ENCODE data around the gene RBM15.

RBM15 gene
- 74.1 to 198 (median 89.7) reads per million in 9 experiments for total RNA-seq

- Mint-ChIP-seq H3K27ac (no peak within 1 kb of the TSS), H3K36me3 (ENCODE audit: insufficient read depth) (peaks cover 31% of the 10 kb centered on the region), H3K4me1 (ENCODE audit: low read depth in 2 of 2) (peaks cover 40 to 44% of the 10 kb centered on the region in 2 donors), H3K9me3 (no peaks in the 10 kb centered on the region), H3K4me3 (no peak within 1 kb of the TSS), H3K27me3 (no peaks in the 10 kb centered on the region)
- peak; percentile 67 for ATAC-seq (replicated peaks)
- DNase-seq: peak; percentile 96 to 97 (median 96)
These were observed at the start of gene RBM15 for GRCh38 chr1:110338886-110339406. Gene RBM15, plus strand, starts transcription at chr1:110339377. Its CDS starts 29 bp downstream, at chr1:110339406.

DNA sequence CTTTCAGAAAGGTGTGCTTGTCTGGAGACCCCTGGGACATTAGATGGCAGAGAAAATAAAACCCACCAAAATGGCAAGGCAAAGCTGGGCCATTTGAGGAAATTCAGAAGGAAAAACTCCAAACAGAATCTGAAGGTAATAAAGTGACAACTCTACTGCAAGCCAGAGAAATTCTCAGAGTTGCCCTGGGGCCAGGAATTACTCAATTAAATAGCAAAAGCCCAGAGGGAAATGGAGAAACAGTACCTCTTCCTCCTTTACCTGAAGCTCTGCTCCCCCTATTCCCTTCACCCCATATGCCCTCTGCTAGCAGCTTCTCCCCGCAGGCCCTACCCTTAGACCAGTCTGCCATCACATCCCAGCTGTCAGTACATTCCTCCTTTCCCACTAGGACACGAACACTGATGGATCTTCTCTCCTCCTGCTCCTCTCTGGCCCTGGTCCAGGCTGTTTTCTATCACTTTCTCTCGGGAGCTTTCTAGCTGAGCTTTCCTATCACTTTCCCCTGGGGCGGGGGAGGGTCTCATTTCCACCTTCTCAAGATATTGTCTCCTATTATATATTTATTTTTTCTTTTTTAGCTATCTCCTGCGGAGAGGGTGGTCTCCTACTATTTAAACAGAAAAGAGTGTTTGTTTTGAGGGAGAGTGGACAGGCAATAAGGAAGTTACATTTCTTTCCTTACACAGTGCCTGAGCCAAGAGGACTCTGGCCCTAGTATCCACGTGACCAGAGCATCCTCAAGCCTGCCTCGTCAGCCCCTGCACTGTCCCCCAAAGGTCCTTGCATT is 47.7 kb upstream of the RBM15 start:
- H3K9me3 Mint-ChIP-seq: no peaks in the 10 kb centered on the region
- ATAC-seq (replicated peaks) (no peak), DNase-seq (no peak)
- H3K27ac Mint-ChIP-seq: no peak overlapping the region
- no peaks in the 10 kb centered on the region for H3K36me3 Mint-ChIP-seq (ENCODE audit: insufficient read depth)
- no peak overlapping the region for H3K4me3 Mint-ChIP-seq
- H3K4me1 Mint-ChIP-seq (ENCODE audit: low read depth in 2 of 2): no peaks in the 10 kb centered on the region
- H3K27me3 Mint-ChIP-seq: no peaks in the 10 kb centered on the region

GRCh38 chr1:110292031-110292741 is 47.0 kb upstream of the RBM15 start:
- no peaks in the 10 kb centered on the region for H3K36me3 Mint-ChIP-seq (ENCODE audit: insufficient read depth)
- no peak overlapping the region for H3K4me3 Mint-ChIP-seq
- DNase-seq: no peak
- no peak overlapping the region for H3K27ac Mint-ChIP-seq
- ATAC-seq (replicated peaks): no peak
- H3K27me3 Mint-ChIP-seq: peaks cover 0 to 4% of the 10 kb centered on the region in 2 donors
- no peaks in the 10 kb centered on the region for H3K4me1 Mint-ChIP-seq (ENCODE audit: low read depth in 2 of 2)
- no peaks in the 10 kb centered on the region for H3K9me3 Mint-ChIP-seq

- no peak for DNase-seq
These were observed 45.5 kb upstream of the RBM15 start for GRCh38 chr1:110293601-110294104.

GRCh38 chr1:110294308-110294707 is 44.9 kb upstream of the RBM15 start:
- H3K27me3 Mint-ChIP-seq: peaks cover 0 to 9% of the 10 kb centered on the region in 2 donors
- H3K9me3 Mint-ChIP-seq: no peaks in the 10 kb centered on the region
- no peak overlapping the region for H3K27ac Mint-ChIP-seq
- DNase-seq: no peak
- ATAC-seq (replicated peaks): no peak
- H3K4me1 Mint-ChIP-seq (ENCODE audit: low read depth in 2 of 2): no peaks in the 10 kb centered on the region
- no peak overlapping the region for H3K4me3 Mint-ChIP-seq
- no peaks in the 10 kb centered on the region for H3K36me3 Mint-ChIP-seq (ENCODE audit: insufficient read depth)

More at GRCh38 chr1:110293601-110294104, 45.5 kb upstream of the RBM15 start:
- peaks cover 0 to 8% of the 10 kb centered on the region in 2 donors for H3K27me3 Mint-ChIP-seq
- no peak overlapping the region for H3K4me3 Mint-ChIP-seq
- no peaks in the 10 kb centered on the region for H3K4me1 Mint-ChIP-seq (ENCODE audit: low read depth in 2 of 2)
- no peaks in the 10 kb centered on the region for H3K9me3 Mint-ChIP-seq
- H3K27ac Mint-ChIP-seq: no peak overlapping the region
- ATAC-seq (replicated peaks): no peak
- no peaks in the 10 kb centered on the region for H3K36me3 Mint-ChIP-seq (ENCODE audit: insufficient read depth)

GRCh38 chr1:110298991-110299390 is 40.2 kb upstream of the RBM15 start:
- Mint-ChIP-seq H3K9me3 (no peaks in the 10 kb centered on the region), H3K4me3 (no peak overlapping the region), H3K4me1 (ENCODE audit: low read depth in 2 of 2) (no peaks in the 10 kb centered on the region), H3K27me3 (peaks cover 5 to 35% of the 10 kb centered on the region in 2 donors), H3K36me3 (ENCODE audit: insufficient read depth) (peaks cover 4% of the 10 kb centered on the region), H3K27ac (no peak overlapping the region)
- ATAC-seq (replicated peaks) (no peak), DNase-seq (no peak)

- ATAC-seq (replicated peaks): no peak
- H3K4me3 Mint-ChIP-seq: no peak overlapping the region
These were observed 38.6 kb upstream of the RBM15 start for GRCh38 chr1:110300412-110301085.

GRCh38 chr1:110302836-110303235 is 36.3 kb upstream of the RBM15 start:
- Mint-ChIP-seq H3K27ac (no peak overlapping the region), H3K9me3 (no peaks in the 10 kb centered on the region), H3K27me3 (peaks cover 11 to 28% of the 10 kb centered on the region in 2 donors), H3K4me1 (ENCODE audit: low read depth in 2 of 2) (no peaks in the 10 kb centered on the region), H3K4me3 (no peak overlapping the region), H3K36me3 (ENCODE audit: insufficient read depth) (peaks cover 4% of the 10 kb centered on the region)
- no peak for ATAC-seq (replicated peaks)
- DNase-seq: no peak

More at GRCh38 chr1:110300412-110301085, 38.6 kb upstream of the RBM15 start:
- Mint-ChIP-seq H3K27me3 (peaks cover 5 to 36% of the 10 kb centered on the region in 2 donors), H3K27ac (no peak overlapping the region), H3K9me3 (no peaks in the 10 kb centered on the region), H3K4me1 (ENCODE audit: low read depth in 2 of 2) (no peaks in the 10 kb centered on the region), H3K36me3 (ENCODE audit: insufficient read depth) (peaks cover 4% of the 10 kb centered on the region)
- DNase-seq: no peak

GRCh38 chr1:110305900-110306420 is 33.2 kb upstream of the RBM15 start:
- Mint-ChIP-seq H3K27me3 (peaks cover 6 to 19% of the 10 kb centered on the region in 2 donors), H3K36me3 (ENCODE audit: insufficient read depth) (peaks cover 4% of the 10 kb centered on the region), H3K4me1 (ENCODE audit: low read depth in 2 of 2) (no peaks in the 10 kb centered on the region), H3K9me3 (no peaks in the 10 kb centered on the region), H3K4me3 (no peak overlapping the region), H3K27ac (no peak overlapping the region)
- ATAC-seq (replicated peaks) (no peak), DNase-seq (no peak)

DNA sequence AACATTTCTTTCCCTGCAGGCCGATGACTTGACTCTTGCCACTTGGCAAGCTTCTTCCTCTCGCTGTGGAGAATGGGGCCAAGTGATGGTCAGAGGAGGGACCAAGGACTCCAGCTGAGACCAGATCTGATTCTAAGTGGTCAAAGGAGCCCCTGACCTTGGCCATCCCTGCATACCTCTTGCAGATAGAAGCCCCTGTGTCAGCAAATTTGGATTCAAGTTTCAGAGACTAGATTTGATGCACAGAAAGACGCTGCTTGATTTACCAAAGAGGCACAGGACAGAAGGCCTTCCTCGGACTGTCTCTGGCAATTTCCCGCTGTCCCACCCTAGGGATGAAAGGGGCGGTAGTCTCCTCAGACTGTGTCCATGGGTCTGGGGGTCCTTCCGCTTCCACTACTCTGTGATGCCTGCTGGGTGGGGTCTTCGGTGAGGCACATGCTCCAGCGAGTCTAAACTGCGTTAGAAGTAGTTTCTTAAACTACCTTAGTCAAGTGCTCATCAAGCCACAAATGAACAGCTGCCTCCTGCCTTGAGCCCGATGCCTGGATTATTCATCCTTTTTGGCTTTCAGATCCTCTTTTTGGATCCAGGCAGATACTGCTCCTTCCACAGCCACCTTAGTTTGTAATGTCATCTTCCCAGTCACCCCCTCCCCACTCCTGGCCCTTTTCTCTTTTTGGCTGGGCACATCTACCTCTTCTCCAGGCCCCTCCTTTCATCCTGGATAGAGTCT is 31.8 kb upstream of the RBM15 start:
- no peak overlapping the region for H3K4me3 Mint-ChIP-seq
- peaks cover 0 to under 1% of the 10 kb centered on the region in 2 donors for H3K4me1 Mint-ChIP-seq (ENCODE audit: low read depth in 2 of 2)
- no peak for DNase-seq
- H3K27me3 Mint-ChIP-seq: peaks cover 6 to 17% of the 10 kb centered on the region in 2 donors
- peaks cover 4% of the 10 kb centered on the region for H3K36me3 Mint-ChIP-seq (ENCODE audit: insufficient read depth)
- H3K27ac Mint-ChIP-seq: no peak overlapping the region
- no peaks in the 10 kb centered on the region for H3K9me3 Mint-ChIP-seq
- ATAC-seq (replicated peaks): no peak

GRCh38 chr1:110308247-110308646 is 30.9 kb upstream of the RBM15 start:
- no peaks in the 10 kb centered on the region for H3K36me3 Mint-ChIP-seq (ENCODE audit: insufficient read depth)
- peaks cover 0 to 3% of the 10 kb centered on the region in 2 donors for H3K4me1 Mint-ChIP-seq (ENCODE audit: low read depth in 2 of 2)
- no peak overlapping the region for H3K27ac Mint-ChIP-seq
- no peak overlapping the region for H3K4me3 Mint-ChIP-seq
- DNase-seq (no peak), ATAC-seq (replicated peaks) (no peak)
- no peaks in the 10 kb centered on the region for H3K9me3 Mint-ChIP-seq
- H3K27me3 Mint-ChIP-seq: peaks cover 6 to 8% of the 10 kb centered on the region in 2 donors

DNA sequence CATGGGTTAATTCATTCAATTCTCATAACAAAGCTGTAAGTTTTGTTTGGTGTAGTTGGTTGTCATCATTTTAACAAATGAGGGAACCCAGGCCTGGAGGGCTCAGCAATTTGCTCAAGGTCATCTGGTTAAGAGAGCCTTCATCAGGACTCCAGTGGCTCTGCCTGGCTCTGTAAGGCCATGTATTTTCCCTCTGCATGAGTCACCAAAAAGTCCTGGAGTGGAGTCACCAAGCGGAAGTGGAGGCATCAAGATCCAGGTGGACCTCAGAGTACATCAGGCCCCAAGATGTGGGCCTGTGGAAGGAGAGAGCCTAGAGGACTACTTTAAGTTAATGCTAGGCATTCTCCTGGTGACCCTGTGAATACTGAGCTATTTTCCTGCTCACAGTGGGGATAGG is 30.0 kb upstream of the RBM15 start:
- ATAC-seq (replicated peaks) (no peak), DNase-seq (no peak)
- H3K36me3 Mint-ChIP-seq (ENCODE audit: insufficient read depth): no peaks in the 10 kb centered on the region
- no peaks in the 10 kb centered on the region for H3K9me3 Mint-ChIP-seq
- no peak overlapping the region for H3K4me3 Mint-ChIP-seq
- peaks cover 0 to 3% of the 10 kb centered on the region in 2 donors for H3K4me1 Mint-ChIP-seq (ENCODE audit: low read depth in 2 of 2)
- H3K27ac Mint-ChIP-seq: no peak overlapping the region
- H3K27me3 Mint-ChIP-seq: peaks cover 0 to 6% of the 10 kb centered on the region in 2 donors
